HG02759 (cell line): ENCODE measurements around the gene AUTS2.

Experiments
- ATAC-seq: cut with Tn5 transposase; IDR thresholded peaks from one replicate; pipeline ENCODE4 v1.9.1; 2021; ENCODE audit warnings: mild to moderate bottlenecking, moderate library complexity; ENCODE audit not compliant: unreplicated experiment

Gene AUTS2

GRCh38 chr7:70416986-70417655, 818.8 kb downstream of the AUTS2 start:
- no peak for ATAC-seq

DNA sequence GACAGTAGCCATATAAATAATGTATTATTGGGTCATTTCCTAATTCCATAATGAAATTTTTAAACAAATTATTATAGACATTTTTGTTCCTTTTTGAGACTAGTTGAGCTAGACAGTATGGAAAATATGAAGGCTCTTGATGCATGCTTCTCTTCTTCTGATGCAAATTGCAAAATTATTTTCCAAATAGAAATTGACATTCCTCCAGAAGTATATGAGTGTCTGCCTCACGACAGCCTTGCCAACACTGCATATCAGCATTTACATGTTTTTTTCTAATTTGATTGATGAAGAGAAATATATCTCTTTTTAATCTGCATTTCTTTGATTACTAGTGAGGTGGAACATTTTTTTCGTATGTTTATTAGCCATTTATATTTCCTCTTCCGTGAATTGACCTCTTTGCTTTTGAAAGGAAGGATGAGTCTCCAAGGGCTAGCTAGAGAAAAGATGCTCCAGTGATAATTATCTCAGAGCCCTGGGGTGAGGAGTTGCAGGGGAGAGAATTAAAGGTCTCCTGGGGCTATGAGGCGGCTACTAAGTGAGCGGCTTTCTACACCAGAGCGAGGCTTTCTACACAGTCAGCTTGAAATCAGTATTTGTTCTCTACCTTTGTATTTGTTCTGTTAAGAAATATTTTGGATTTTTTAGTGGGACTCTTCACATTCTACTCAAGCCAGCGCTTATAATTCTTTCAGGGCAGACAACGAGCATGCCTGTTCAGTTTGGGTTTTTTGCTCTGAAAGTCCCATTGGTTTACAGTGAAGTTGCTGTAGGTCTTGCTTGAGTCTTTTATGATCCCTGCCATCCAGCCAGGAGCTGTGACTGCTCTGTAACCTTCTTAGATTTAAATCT, 821.5 kb downstream of the AUTS2 start:
- no peak for ATAC-seq

DNA sequence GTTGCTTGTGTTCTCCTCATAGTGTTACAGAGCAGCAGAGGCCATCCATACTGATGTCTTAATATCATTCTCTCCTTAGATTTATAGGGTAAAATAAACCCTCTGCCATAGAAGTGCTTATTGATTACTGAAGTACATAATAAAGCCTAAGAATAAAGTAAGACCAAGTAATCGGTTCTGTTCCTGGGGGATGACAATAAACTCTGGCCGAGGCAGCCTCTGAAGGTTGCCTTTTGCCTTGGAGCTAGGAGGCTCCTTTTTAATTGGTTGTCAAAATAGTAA, 822.0 kb downstream of the AUTS2 start:
- ATAC-seq: no peak

DNA sequence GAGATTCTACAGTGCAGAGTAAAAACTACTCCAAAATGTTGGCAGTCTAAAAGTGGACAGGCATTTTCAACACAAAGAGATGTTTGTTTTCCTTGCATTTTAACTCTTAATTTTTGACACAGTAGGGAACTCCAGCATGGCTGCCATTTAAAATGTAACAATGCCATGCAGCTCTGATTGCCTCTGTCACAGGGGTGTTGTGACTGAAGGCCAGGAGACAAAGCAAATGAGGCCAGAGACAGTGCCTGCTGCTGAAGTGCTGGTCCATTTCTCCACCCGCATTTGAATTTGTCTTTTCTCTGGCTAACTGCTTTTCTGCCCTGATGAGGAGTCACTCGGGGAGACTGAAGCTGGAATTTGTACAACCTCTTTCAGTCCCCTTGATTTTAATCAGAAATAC, 823.0 kb downstream of the AUTS2 start:
- ATAC-seq: no peak

- no peak for ATAC-seq
These were observed 828.1 kb downstream of the AUTS2 start for GRCh38 chr7:70426249-70426880.

DNA sequence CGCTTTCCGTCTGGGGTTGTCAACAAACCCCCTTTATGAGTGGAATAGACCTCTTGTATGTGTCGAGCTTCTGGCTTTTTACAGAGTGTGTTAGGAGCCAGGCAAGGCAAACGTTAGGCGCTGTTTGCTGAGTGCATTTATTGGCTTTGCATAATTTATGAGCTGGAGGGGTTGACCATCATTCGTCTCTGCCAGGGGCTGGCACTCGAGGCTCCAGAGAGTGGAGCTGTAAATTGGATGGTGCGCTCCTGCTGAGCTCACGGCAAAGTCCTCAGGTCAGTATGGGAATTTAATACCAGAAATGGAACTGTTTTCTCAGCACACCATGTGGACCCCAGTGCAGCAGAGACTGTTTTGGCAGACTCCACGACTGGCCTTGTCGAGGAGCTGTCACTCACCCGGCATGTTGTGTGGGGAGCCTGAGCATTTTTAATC, 834.3 kb downstream of the AUTS2 start:
- ATAC-seq: no peak

- no peak for ATAC-seq
These were observed 836.1 kb downstream of the AUTS2 start for GRCh38 chr7:70434376-70434775.

DNA sequence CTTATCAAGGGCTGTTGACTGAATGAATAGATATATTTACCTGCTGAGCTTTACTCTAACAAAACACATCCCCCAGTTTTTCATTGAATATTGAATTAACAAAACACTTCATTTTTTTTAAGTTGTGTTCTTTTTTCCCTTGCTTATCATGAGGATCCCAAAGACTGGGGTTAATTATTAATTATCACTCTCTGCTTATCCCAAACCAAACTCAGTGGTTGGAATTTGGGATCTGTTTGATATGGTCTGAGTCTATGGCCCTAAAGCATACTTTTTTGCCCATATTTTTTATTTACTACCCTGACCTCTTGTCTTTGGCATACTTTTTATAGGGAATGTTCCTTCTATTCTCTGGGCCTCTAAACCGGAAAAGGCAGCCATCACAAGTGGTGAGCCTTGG, 836.5 kb downstream of the AUTS2 start:
- ATAC-seq: no peak

- no peak for ATAC-seq
These were observed 837.4 kb downstream of the AUTS2 start for GRCh38 chr7:70435634-70436033.

DNA sequence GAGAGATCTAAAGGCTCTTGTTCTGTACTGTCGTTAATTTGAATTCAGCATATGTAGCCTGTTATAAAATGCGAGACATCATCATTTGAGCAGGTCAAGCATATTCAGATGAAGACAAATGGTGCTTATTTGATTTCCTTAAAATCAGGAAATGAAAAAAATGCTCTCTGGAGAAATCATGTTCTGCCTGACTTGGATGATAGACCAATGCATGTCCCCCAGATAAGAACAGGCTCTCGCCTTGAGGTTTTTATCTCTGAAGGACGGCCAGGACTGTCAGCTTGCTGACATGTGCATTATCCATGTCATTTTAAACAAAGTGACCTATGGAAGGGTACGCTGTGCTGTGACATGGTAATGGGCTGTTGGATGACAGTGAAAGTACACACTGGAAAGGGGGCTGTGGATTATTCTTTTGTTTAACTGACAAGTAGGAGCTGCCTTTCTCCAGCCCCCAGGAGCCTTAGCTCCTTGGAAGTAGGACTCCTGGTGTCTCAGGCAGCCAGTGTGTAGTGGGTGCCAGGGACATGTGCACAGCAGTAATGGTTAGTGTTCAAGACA, 838.6 kb downstream of the AUTS2 start:
- no peak for ATAC-seq

DNA sequence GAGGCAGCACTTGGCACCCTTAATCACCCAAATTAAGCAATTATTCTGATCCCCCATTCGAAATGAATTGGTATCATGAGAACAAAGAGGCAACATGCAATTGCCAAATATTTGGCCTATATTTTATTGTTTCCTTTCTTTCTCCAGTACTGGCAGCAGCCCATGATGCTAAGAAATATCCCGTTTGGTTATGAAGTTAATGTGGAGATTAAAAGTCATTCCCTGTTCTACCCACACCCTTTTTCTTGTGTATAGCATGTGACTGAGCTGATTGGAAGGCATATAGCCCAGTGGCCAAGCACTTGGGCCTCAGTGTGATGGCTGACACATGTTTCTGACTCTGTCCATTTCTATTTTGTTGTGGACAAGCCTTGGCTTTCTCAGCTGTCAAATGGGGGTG, 841.4 kb downstream of the AUTS2 start:
- ATAC-seq: no peak

- no peak for ATAC-seq
These were observed 848.3 kb downstream of the AUTS2 start for GRCh38 chr7:70446448-70447143.

GRCh38 chr7:70448312-70448906, 850.1 kb downstream of the AUTS2 start:
- no peak for ATAC-seq

DNA sequence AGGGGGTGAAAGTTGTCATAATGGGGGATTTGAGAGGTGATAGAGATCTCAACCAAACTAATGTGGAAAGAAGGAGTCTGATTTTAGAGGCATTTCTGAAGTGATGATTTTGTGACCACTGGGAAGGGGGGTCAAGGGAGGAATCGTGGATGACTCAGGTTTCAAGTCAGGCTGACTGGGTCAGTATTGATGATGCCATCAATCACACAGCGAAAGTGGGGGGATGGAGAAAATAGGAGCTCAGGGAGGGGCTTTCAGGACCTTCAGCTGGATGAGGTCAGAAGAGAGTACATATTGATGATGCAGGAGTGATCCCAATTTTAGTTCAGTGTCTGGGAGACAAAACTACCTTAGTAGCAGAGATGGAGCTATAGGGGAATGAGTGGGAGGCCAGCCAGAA, 852.5 kb downstream of the AUTS2 start:
- no peak for ATAC-seq

DNA sequence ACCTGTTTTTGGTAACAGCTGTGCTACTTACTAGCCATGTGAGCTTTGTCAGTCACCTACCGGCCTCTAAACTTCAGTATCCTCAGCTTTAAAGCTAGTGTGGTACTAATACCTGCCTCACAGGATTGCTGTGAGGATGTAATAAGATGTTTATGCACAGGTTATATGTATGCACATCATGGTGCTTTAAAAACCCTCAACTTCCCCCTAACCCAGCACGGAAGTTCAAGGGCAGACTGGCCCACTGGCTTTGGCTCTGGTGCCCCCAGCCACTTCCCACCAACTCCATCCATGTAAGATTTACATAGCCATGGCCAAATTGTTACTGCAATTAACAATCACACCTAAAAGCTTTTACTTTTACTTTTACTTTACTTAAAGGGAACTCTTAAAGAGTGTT, 857.6 kb downstream of the AUTS2 start:
- ATAC-seq: no peak

- ATAC-seq: peak; percentile 68
These were observed 858.4 kb downstream of the AUTS2 start for GRCh38 chr7:70456719-70457118.

GRCh38 chr7:70457482-70457881, 859.2 kb downstream of the AUTS2 start:
- no peak for ATAC-seq

DNA sequence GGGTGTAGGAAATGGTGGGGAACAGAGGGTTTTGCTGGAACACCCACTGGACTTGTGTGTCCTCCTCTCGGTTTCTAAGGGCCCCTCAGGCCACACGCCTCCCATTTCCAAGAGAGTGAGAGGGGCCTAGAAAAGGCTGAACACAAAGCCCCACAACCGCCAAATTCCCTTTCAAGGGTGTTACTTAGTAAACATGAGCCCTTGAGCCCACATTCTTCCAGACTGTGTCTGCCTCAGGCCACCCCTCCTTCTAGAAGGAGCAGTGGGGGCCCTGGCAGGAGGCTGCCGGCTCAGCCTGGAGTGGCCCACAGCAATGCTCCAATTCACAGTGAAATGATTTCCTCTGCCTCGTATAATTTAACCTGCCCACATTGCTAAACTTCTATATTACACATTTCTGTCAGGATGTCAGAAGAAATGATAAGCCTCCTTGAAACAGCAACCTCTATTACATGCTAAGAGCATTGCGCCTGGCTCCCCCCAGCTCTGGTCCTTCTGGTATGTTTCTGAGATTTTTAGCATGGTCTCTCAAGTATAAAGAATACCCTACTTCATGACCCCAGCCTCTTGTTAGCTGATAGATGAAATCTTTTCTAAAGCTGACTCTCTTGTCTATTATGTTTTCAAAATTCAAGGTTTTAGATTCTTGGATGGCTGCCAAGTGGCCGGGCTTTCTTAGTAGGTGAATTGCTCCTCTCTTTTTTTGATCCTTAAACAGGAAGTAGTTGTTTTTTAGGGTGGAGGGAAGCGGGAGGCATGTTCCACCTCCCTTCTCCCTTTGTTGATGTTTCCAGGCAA, 859.8 kb downstream of the AUTS2 start:
- ATAC-seq: no peak

- ATAC-seq: no peak
These were observed 860.5 kb downstream of the AUTS2 start for GRCh38 chr7:70458745-70459144.

GRCh38 chr7:70459546-70459945, 861.3 kb downstream of the AUTS2 start:
- no peak for ATAC-seq
